HFFc6 (cell line): Measurements from ENCODE around the gene SH3PXD2B. TPM values are rescaled to one million over a fixed set of nuclear protein-coding genes. Genes with fewer than 3 reads are reported as not detected.

ENCODE experiments used
- DNase-seq: peaks from one replicate; pipeline ENCODE4 v3.0.0-alpha.2; 2018
- H3K27ac Mint-ChIP-seq: 2 replicates; pipeline ENCODE4 v1.8.0; 2020; ENCODE audit warnings: mild to moderate bottlenecking, mixed read lengths
- H3K27me3 Mint-ChIP-seq: 2 replicates; pipeline ENCODE4 v1.8.0; 2021; ENCODE audit warnings: mild to moderate bottlenecking, moderate library complexity, mixed read lengths; ENCODE audit not compliant: insufficient read depth
- H3K36me3 Mint-ChIP-seq: 2 replicates; pipeline ENCODE4 v1.8.0; 2021; ENCODE audit warnings: low read depth, mixed read lengths
- H3K4me1 Mint-ChIP-seq: 2 replicates; pipeline ENCODE4 v1.8.0; 2020; ENCODE audit warnings: low read depth, mixed read lengths
- H3K4me3 Mint-ChIP-seq: 2 replicates; pipeline ENCODE4 v1.8.0; 2020; ENCODE audit warnings: mild to moderate bottlenecking, moderate library complexity, mixed read lengths
- H3K9me3 Mint-ChIP-seq: 2 replicates; pipeline ENCODE4 v1.8.0; 2020; ENCODE audit warnings: mild to moderate bottlenecking, mixed read lengths
- CTCF ChIP-seq: fragments of 200-600 bp; sonication (generic); IDR thresholded peaks from 2 replicates; pipeline ENCODE4 v1.5.0; 2021; ENCODE audit warnings: antibody characterized with exemption, mild to moderate bottlenecking
- total RNA-seq, 6 experiments: library from RNA; stranded (reverse); fragmentation: NEBNext Ultra II Directional; extraction: Animal tissue kit (Norgen Biotek cat#: 25700); gene quantifications; 2 replicates in 1 of 6; 3 replicates in 5 of 6; pipeline ENCODE4 v1.2.3, GENCODE V29; 2021

The SH3PXD2B gene
- total RNA-seq, 6 experiments from 2014 or later, result 12.4 to 28.4 (median 24.3) TPM

GRCh38 chr5:172493461-172493860, 39.1 kb upstream of the SH3PXD2B start:
- DNase-seq, result no peak
- peaks cover 14% of the 10 kb centered on the region for H3K4me1 Mint-ChIP-seq
- H3K9me3 Mint-ChIP-seq, result no peaks in the 10 kb centered on the region
- no peak overlapping the region for H3K4me3 Mint-ChIP-seq
- peaks cover 59% of the 10 kb centered on the region for H3K27me3 Mint-ChIP-seq
- TF ChIP-seq CTCF, result no peak
- H3K36me3 Mint-ChIP-seq, result no peaks in the 10 kb centered on the region
- H3K27ac Mint-ChIP-seq, result no peak overlapping the region

GRCh38 chr5:172493002-172493401, 38.7 kb upstream of the SH3PXD2B start:
- Mint-ChIP-seq H3K4me1 (peaks cover 14% of the 10 kb centered on the region), H3K4me3 (no peak overlapping the region), H3K9me3 (no peaks in the 10 kb centered on the region), H3K27ac (no peak overlapping the region), H3K36me3 (no peaks in the 10 kb centered on the region), H3K27me3 (peaks cover 63% of the 10 kb centered on the region)
- TF ChIP-seq CTCF, result no peak
- no peak for DNase-seq

- Mint-ChIP-seq H3K4me1 (peaks cover 13% of the 10 kb centered on the region), H3K9me3 (no peaks in the 10 kb centered on the region), H3K4me3 (no peak overlapping the region), H3K27ac (no peak overlapping the region), H3K36me3 (no peaks in the 10 kb centered on the region), H3K27me3 (peaks cover 62% of the 10 kb centered on the region)
- no peak for TF ChIP-seq CTCF
- no peak for DNase-seq
Measured at GRCh38 chr5:172492097-172492840, 37.9 kb upstream of the SH3PXD2B start.

GRCh38 chr5:172491481-172491880, 37.2 kb upstream of the SH3PXD2B start:
- H3K4me3 Mint-ChIP-seq, result no peak overlapping the region
- H3K27me3 Mint-ChIP-seq, result peaks cover 55% of the 10 kb centered on the region

More at GRCh38 chr5:172491481-172491880, 37.2 kb upstream of the SH3PXD2B start:
- Mint-ChIP-seq H3K4me1 (0 out of 2 replicates have a peak, but pooled peaks cover 5% of the 10 kb centered on the region), H3K27ac (no peak overlapping the region), H3K36me3 (no peaks in the 10 kb centered on the region), H3K9me3 (no peaks in the 10 kb centered on the region)
- no peak for TF ChIP-seq CTCF
- DNase-seq, result no peak
